Stomach (tissue), 4 donors: ENCODE measurements around the gene GAST.

ENCODE experiments used
- EP300 ChIP-seq: sonication (generic); formaldehyde crosslinking; IDR thresholded peaks from one replicate; pipeline ENCODE4 v1.6.1; 2017; ENCODE audit warnings: antibody characterized with exemption
- POLR2A ChIP-seq, 4 donors: fragments of 450-650 bp; IDR thresholded peaks; one replicate each; pipeline ENCODE4 v1.6.1; 2016; ENCODE audit warnings: antibody characterized with exemption in 4 of 4, control low read depth in 2 of 4, mild to moderate bottlenecking in 1 of 4, moderate library complexity in 1 of 4
- POLR2AphosphoS5 ChIP-seq, 3 donors: sonication (generic); formaldehyde crosslinking; IDR thresholded peaks; one replicate each; pipeline ENCODE4 v1.6.1; 2016; ENCODE audit warnings: antibody characterized with exemption in 3 of 3
- TF ChIP-seq, protein P1 (sequence below), 7 experiments: fragments of 450-650 bp in 4 of 7; fragments of 200-600 bp in 3 of 7; sonication (generic) in 3 of 7; IDR thresholded peaks; one replicate each; pipeline ENCODE4 v1.5.1; 2016 to 2019; ENCODE audit warnings: antibody characterized with exemption in 7 of 7, control low read depth in 2 of 7, mild to moderate bottlenecking in 1 of 7

DNA sequence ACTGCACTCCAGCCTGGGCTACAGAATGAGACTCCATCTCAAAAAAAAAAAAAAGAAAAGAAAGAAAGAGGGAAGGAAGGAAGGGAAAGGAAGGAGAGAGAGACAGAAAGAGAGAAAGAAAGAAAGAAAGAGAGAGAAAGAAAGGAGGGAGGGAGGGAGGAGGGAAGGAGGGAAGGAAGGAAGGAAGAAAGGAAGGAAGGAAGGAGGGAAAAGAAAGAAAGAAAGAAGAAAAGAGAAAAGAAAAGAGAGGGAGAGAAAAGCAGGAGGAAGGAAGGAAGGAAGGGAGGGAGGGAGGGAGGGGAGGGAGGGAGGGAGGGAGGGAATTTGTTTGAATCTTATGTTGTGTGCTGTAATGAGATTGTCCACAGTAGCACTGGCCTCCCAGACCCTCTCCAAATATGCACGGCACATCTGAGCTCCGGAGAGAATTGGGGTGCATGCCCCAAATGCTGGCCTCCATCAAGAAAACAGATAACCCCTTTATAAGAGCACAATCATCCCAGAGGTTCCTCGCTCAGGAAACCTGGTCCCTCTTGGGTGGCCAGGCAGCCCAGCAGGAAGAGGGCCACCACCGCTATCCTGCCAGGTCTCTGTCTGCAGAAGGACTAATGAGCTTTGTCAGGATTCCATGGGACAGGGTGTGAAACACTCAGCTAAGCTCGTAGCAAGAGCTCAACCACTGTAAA lies 32.2 kb upstream of the GAST start:
- TF ChIP-seq, protein P1, sequence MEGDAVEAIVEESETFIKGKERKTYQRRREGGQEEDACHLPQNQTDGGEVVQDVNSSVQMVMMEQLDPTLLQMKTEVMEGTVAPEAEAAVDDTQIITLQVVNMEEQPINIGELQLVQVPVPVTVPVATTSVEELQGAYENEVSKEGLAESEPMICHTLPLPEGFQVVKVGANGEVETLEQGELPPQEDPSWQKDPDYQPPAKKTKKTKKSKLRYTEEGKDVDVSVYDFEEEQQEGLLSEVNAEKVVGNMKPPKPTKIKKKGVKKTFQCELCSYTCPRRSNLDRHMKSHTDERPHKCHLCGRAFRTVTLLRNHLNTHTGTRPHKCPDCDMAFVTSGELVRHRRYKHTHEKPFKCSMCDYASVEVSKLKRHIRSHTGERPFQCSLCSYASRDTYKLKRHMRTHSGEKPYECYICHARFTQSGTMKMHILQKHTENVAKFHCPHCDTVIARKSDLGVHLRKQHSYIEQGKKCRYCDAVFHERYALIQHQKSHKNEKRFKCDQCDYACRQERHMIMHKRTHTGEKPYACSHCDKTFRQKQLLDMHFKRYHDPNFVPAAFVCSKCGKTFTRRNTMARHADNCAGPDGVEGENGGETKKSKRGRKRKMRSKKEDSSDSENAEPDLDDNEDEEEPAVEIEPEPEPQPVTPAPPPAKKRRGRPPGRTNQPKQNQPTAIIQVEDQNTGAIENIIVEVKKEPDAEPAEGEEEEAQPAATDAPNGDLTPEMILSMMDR (IDR thresholded peaks at IDR 0.05), result no peak
- TF ChIP-seq POLR2A (IDR thresholded peaks at IDR 0.05) (no peak), POLR2AphosphoS5 (IDR thresholded peaks at IDR 0.05) (no peak), EP300 (no peak)
